NCI-H1417 (cell line): ENCODE results near the gene SMAD1.
"Not testable (repeated sequence)": the region's sequence is repeated elsewhere in the genome, so short reads cannot be mapped to it uniquely, and the experiment has no call there.

Experiments used
- DNase-seq, 3 experiments: peaks; one replicate each; lab custom pipeline; 2025; lab: John Stamatoyannopoulos, UW

The SMAD1 gene

DNA sequence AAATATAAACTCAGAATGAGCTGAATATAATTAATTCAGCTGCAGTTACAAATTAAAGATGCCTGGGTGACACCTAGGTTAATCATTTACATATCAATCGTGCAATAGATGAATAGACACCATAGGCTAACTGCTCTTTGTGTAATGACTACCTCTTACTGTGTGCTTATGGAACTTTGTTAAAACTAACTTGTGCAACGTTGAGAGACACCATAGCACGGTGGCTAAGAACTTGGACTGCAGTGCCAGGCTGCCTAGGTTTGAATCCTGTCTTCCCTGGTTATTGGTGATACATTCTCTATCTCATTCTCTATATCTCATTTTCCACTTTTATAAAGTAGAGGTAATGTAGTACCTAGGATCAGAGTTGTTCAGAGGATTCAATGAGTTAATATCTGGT lies 46.9 kb downstream of the SMAD1 start:
- no peak for DNase-seq

GRCh38 chr4:145530189-145530588 lies 48.5 kb downstream of the SMAD1 start:
- DNase-seq = no peak

- no peak for DNase-seq
Measured at GRCh38 chr4:145530662-145531061, 49.0 kb downstream of the SMAD1 start.

- no peak for DNase-seq
Measured at GRCh38 chr4:145531223-145531622, 49.6 kb downstream of the SMAD1 start.

GRCh38 chr4:145531859-145532258 lies 50.2 kb downstream of the SMAD1 start:
- DNase-seq = no peak

GRCh38 chr4:145533001-145533400 lies 51.3 kb downstream of the SMAD1 start:
- no peak for DNase-seq

DNA sequence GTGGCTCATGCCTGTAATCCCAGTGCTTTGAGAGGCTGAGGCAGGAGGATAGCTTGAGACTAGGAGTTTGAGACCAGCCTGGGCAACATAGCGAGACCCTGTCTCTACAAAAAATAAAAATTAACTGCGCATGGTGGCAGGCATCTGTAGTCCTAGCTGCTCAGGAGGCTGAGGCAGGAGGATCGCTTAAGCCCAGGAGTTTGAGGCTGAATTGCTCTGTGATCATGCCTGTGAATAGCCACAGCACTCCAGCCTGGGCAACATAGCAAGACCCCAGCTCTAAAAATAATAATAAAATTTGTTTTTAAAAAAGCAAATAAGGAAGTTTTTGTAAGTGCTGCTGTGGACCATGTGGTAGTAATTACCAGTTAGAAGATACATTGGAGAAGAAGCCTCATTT lies 51.8 kb downstream of the SMAD1 start:
- not testable (repeated sequence) for DNase-seq

- DNase-seq = no peak
Measured at GRCh38 chr4:145533961-145534360, 52.3 kb downstream of the SMAD1 start.

DNA sequence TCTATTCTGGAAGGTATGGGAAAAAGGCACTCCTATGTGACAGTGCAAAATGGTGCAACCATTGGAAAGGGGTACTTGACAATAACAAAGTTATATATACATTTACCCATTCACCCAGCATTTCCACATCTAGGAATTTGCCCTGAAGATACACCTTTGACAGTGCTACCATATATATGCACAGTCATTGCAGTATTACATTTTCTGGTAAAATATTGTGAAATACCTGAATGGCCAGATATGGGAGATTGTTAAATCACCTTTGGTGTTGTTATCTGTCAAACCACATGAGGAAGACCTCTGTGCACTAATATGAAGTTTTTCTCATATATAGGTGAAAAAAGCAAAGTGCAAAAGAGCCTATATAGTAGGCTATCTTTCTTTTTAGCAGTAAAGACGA lies 53.5 kb downstream of the SMAD1 start:
- no peak for DNase-seq

GRCh38 chr4:145536044-145536443 lies 54.4 kb downstream of the SMAD1 start:
- no peak for DNase-seq

DNA sequence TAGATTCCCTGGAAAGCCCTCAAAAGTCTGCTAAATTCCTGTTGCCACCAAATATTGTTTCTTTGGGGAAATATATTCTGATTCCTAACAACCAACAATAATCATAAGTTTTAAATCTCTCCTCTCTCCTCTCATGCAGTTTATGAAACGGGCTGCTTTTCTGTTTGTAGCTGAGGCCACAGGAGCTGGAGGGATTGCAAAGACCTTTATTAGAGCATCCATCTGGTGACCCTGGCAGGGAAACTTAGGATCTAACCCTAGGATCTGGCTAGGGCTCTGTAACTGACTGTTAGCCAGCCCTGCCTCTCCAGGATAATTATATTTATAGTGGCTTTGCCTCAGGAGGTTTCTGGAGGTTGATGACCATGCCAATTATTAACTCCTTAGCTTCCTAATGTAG lies 56.9 kb downstream of the SMAD1 start:
- peak in 2 of 3 experiments; percentile 36 to 76 for DNase-seq

DNA sequence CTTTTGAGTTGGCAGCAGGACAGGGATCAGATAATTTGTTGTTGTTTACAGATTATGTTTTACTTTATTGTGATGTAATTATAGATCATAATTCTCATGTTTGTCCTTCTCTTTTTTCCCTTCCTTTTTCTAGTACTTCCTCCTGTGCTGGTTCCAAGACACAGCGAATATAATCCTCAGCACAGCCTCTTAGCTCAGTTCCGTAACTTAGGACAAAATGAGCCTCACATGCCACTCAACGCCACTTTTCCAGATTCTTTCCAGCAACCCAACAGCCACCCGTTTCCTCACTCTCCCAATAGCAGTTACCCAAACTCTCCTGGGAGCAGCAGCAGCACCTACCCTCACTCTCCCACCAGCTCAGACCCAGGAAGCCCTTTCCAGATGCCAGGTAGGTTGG lies 58.0 kb downstream of the SMAD1 start:
- no peak for DNase-seq

DNA sequence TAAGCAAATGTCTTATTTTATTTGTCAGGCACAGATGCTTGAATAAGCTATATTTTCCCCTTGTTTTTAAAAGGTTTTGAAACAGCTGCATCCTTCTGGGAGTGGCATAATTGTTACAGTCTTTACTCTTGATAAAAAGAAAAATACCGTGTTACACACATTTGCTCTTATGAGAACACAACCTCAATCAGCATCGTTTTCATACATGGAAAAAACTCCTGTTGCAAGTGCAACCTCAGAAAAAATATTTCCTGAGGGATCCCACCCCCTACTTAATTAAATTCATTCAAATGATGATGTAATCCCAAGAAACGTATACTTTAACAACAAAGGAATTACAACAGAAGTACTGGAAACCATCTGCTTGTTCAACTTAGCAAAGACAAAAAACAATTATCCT lies 58.6 kb downstream of the SMAD1 start:
- DNase-seq = peak in 1 of 3 experiments; percentile 27

- DNase-seq = peak in 2 of 3 experiments; percentile 4 to 47
Measured at GRCh38 chr4:145541346-145541745, 59.7 kb downstream of the SMAD1 start.

DNA sequence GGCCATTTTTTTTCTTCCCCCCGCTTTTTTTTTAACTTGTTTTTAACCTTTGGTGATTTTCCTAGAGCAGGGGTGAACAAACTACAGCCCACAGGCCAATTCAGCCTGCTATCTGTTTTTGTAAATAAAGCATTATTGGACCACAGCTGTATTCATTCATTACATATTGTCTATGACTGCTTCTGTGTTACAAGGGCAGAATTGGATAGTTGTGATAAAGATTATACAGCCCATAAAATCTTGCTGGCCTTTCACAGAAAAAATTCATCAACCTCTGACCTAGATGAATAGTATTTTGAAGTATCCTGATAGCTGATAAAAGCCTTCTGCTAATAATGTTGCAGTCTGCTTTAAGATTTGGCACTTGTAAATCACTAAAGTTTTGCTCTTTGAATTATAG lies 63.4 kb downstream of the SMAD1 start:
- DNase-seq = no peak

DNA sequence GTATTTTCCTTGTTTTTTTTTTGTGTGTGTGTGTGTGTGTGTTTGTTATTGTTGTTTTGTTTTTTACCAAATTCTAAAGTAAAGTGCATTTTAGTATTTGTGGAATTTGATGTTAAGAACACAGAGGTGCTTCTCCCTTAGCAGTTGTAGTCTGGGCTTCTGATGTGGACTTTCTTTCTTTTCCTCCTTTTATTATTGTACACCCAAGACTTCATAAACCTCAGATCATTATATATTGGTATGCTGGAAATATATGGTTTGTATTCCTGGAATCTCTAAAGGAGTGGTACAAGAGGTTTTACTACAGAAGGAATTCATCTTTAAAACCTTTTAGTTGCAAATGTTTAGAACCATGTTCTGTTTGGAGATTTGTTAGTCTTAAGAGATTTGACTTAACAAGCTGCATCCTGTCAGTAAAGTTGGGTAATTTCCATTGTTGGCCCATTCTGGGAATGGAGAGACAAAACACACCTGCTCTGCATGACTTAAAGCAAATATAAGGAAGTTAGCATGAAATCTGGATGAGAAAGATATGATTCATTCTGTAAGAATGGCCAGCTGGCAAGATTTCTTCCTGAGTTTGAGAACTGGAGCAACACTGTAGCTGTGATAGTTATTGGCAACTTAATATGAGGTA lies 64.0 kb downstream of the SMAD1 start:
- DNase-seq = peak in 1 of 3 experiments; percentile 28

GRCh38 chr4:145546175-145546915 lies 64.7 kb downstream of the SMAD1 start:
- DNase-seq = no peak

GRCh38 chr4:145551660-145552059 lies 70.0 kb downstream of the SMAD1 start:
- peak in 1 of 3 experiments; percentile 25 for DNase-seq

GRCh38 chr4:145552181-145552822 lies 70.6 kb downstream of the SMAD1 start:
- no peak for DNase-seq

DNA sequence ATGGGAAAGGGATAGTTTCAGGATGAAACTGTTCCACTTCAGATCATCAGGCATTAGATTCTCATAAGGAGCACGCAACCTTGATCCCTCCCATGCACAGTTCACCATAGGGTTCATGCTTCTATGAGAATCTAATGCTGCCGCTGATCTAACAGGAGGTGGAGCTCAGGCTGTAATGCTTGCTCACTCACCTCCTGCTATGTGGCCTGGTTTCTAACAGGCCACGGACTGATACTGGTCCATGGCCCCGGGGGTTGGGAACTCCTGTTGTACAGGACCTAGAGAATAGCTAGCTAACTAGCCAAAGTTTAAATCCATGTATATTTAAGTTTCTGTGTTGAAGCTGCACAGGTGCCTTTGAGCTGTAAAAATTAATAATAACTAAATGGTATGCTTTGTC lies 71.7 kb downstream of the SMAD1 start:
- DNase-seq = no peak

- DNase-seq = peak in 2 of 3 experiments; percentile 15 to 79
Measured at GRCh38 chr4:145554691-145555090, 73.0 kb downstream of the SMAD1 start.

DNA sequence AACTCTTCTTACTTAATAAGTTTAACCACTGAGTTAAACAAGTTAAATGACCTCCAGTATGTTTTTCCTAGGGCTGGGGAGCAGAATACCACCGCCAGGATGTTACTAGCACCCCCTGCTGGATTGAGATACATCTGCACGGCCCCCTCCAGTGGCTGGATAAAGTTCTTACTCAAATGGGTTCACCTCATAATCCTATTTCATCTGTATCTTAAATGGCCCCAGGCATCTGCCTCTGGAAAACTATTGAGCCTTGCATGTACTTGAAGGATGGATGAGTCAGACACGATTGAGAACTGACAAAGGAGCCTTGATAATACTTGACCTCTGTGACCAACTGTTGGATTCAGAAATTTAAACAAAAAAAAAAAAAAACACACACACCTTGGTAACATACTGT lies 76.1 kb downstream of the SMAD1 start:
- peak; percentile 14 to 48 (median 27) for DNase-seq
